ENCODE results near the gene BOLA3.
A peak's percentile ranks its signal among the peaks of the same experiment; 100 is the strongest.
"Not testable (repeated sequence)": the region's sequence is repeated elsewhere in the genome, so short reads cannot be mapped to it uniquely, and the experiment has no call there.

BOLA3 gene

GRCh38 chr2:74130211-74130995 lies 17.3 kb downstream of the BOLA3 start:
- no peaks in the 10 kb centered on the region for H3K27me3 Mint-ChIP-seq (ENCODE audit: low read depth)
- H3K9me3 Mint-ChIP-seq: no peaks in the 10 kb centered on the region
- H3K36me3 Mint-ChIP-seq (ENCODE audit: low read depth): peaks cover 16% of the 10 kb centered on the region
- no peaks in the 10 kb centered on the region for H3K4me1 Mint-ChIP-seq
- H3K27ac Mint-ChIP-seq: no peak overlapping the region
- TF ChIP-seq CTCF (IDR thresholded peaks at IDR 0.05; ENCODE audit: unreplicated experiment in 3 of 3): no peak
- no peak overlapping the region for H3K4me3 Mint-ChIP-seq

- TF ChIP-seq CTCF (IDR thresholded peaks at IDR 0.05; ENCODE audit: unreplicated experiment in 3 of 3): peak in 2 of 3 experiments; percentile 15 to 39
- Mint-ChIP-seq H3K27ac (no peak overlapping the region), H3K27me3 (ENCODE audit: low read depth) (no peaks in the 10 kb centered on the region), H3K36me3 (ENCODE audit: low read depth) (peaks cover 3% of the 10 kb centered on the region), H3K4me1 (no peaks in the 10 kb centered on the region), H3K9me3 (no peaks in the 10 kb centered on the region), H3K4me3 (no peak overlapping the region)
Observed at GRCh38 chr2:74128206-74128605, 19.5 kb downstream of the BOLA3 start.

- not testable (repeated sequence) for H3K4me3 Mint-ChIP-seq; H3K27me3 Mint-ChIP-seq (ENCODE audit: low read depth); H3K4me1 Mint-ChIP-seq; H3K27ac Mint-ChIP-seq; H3K36me3 Mint-ChIP-seq (ENCODE audit: low read depth)
- H3K9me3 Mint-ChIP-seq: peaks cover 16% of the 10 kb centered on the region
Observed at GRCh38 chr2:74123955-74124354, 23.8 kb downstream of the BOLA3 start.

GRCh38 chr2:74121846-74122245 lies 25.9 kb downstream of the BOLA3 start:
- H3K9me3 Mint-ChIP-seq: peaks cover 16% of the 10 kb centered on the region
- H3K27me3 Mint-ChIP-seq (ENCODE audit: low read depth); H3K36me3 Mint-ChIP-seq (ENCODE audit: low read depth); H3K4me3 Mint-ChIP-seq; H3K27ac Mint-ChIP-seq; H3K4me1 Mint-ChIP-seq: not testable (repeated sequence)

GRCh38 chr2:74119912-74120825 lies 27.5 kb downstream of the BOLA3 start:
- Mint-ChIP-seq H3K4me3 (peak overlapping the region in 1 of 3 experiments; percentile 19), H3K27me3 (ENCODE audit: low read depth) (no peaks in the 10 kb centered on the region), H3K9me3 (peaks cover 16% of the 10 kb centered on the region), H3K36me3 (ENCODE audit: low read depth) (no peaks in the 10 kb centered on the region), H3K4me1 (no peaks in the 10 kb centered on the region), H3K27ac (no peak overlapping the region)
- no peak for TF ChIP-seq CTCF (IDR thresholded peaks at IDR 0.05; ENCODE audit: unreplicated experiment in 3 of 3)

GRCh38 chr2:74119339-74119738 lies 28.4 kb downstream of the BOLA3 start:
- Mint-ChIP-seq H3K36me3 (ENCODE audit: low read depth) (no peaks in the 10 kb centered on the region), H3K27ac (no peak overlapping the region), H3K9me3 (peaks cover 18% of the 10 kb centered on the region), H3K4me1 (no peaks in the 10 kb centered on the region), H3K27me3 (ENCODE audit: low read depth) (no peaks in the 10 kb centered on the region), H3K4me3 (no peak overlapping the region)
- no peak for TF ChIP-seq CTCF (IDR thresholded peaks at IDR 0.05; ENCODE audit: unreplicated experiment in 3 of 3)

All from nephron (organoid).